Measurements from ENCODE around the gene ATE1.

Gene ATE1

GRCh38 chr10:121732656-121733445 is 195.0 kb downstream of the ATE1 start:
- WGBS (ENCODE audit: insufficient coverage, insufficient read length): no CpG with 5 or more reads among the region's 16 CpGs
- Histone ChIP-seq H3K9me3 (ENCODE audit: control insufficient read depth, insufficient read depth, low read length) (no peaks in the 10 kb centered on the region), H3K4me1 (ENCODE audit: control insufficient read depth, insufficient read depth, low read length) (peaks cover 3% of the 10 kb centered on the region; the same call in 1 of the 2 replicates), H3K4me3 (ENCODE audit: low read length) (no peak overlapping the region), H3K27me3 (ENCODE audit: control insufficient read depth, insufficient read depth, low read length) (no peaks in the 10 kb centered on the region), H3K36me3 (ENCODE audit: control insufficient read depth, insufficient read depth, low read length) (no peaks in the 10 kb centered on the region), H3K27ac (ENCODE audit: low read length) (no peak overlapping the region)
- peak; percentile 41 for DNase-seq (ENCODE audit: low read depth, low spot score)

- no peaks in the 10 kb centered on the region for H3K27me3 ChIP-seq (ENCODE audit: control insufficient read depth, insufficient read depth, low read length)
- no peaks in the 10 kb centered on the region for H3K36me3 ChIP-seq (ENCODE audit: control insufficient read depth, insufficient read depth, low read length)
- H3K4me3 ChIP-seq (ENCODE audit: low read length): no peak overlapping the region
- no peak for DNase-seq (ENCODE audit: low read depth, low spot score)
- H3K9me3 ChIP-seq (ENCODE audit: control insufficient read depth, insufficient read depth, low read length): no peaks in the 10 kb centered on the region
- H3K4me1 ChIP-seq (ENCODE audit: control insufficient read depth, insufficient read depth, low read length): peaks cover 3% of the 10 kb centered on the region; the same call in 1 of the 2 replicates
- WGBS (ENCODE audit: insufficient coverage, insufficient read length): no CpG with 5 or more reads among the region's 3 CpGs
- H3K27ac ChIP-seq (ENCODE audit: low read length): no peak overlapping the region
Measured at GRCh38 chr10:121732172-121732571, 195.7 kb downstream of the ATE1 start.

DNA sequence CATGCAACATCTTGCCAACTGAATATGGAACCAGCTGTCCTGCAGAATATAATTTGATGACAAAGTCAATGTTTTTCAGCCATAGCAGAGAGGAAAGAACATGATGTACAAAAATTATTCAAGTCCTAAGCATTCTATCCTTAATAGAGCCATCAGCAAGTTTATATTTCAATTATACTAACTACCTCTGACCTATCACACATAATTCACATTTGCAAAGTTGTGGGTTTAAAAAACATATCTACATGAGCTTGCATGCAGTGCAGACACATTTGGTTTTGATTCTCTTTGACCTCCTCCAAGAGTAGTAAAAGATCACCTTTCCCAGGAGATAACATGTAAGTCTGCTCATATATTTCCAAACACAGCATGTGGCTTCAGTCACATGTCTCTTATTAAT is 203.5 kb downstream of the ATE1 start:
- no peaks in the 10 kb centered on the region for H3K27me3 ChIP-seq (ENCODE audit: control insufficient read depth, insufficient read depth, low read length)
- no peak for DNase-seq (ENCODE audit: low read depth, low spot score)
- no peaks in the 10 kb centered on the region for H3K36me3 ChIP-seq (ENCODE audit: control insufficient read depth, insufficient read depth, low read length)
- no peak overlapping the region for H3K4me3 ChIP-seq (ENCODE audit: low read length)
- H3K4me1 ChIP-seq (ENCODE audit: control insufficient read depth, insufficient read depth, low read length): no peaks in the 10 kb centered on the region
- no peak overlapping the region for H3K27ac ChIP-seq (ENCODE audit: low read length)
- no peaks in the 10 kb centered on the region for H3K9me3 ChIP-seq (ENCODE audit: control insufficient read depth, insufficient read depth, low read length)

GRCh38 chr10:121722665-121723064 is 205.2 kb downstream of the ATE1 start:
- no CpG with 5 or more reads among the region's 3 CpGs for WGBS (ENCODE audit: insufficient coverage, insufficient read length)
- Histone ChIP-seq H3K4me3 (ENCODE audit: low read length) (no peak overlapping the region), H3K4me1 (ENCODE audit: control insufficient read depth, insufficient read depth, low read length) (no peaks in the 10 kb centered on the region), H3K36me3 (ENCODE audit: control insufficient read depth, insufficient read depth, low read length) (no peaks in the 10 kb centered on the region), H3K9me3 (ENCODE audit: control insufficient read depth, insufficient read depth, low read length) (no peaks in the 10 kb centered on the region), H3K27ac (ENCODE audit: low read length) (no peak overlapping the region), H3K27me3 (ENCODE audit: control insufficient read depth, insufficient read depth, low read length) (no peaks in the 10 kb centered on the region)
- DNase-seq (ENCODE audit: low read depth, low spot score): no peak

- no peak for DNase-seq (ENCODE audit: low read depth, low spot score)
- WGBS (ENCODE audit: insufficient coverage, insufficient read length): no CpG with 5 or more reads among the region's 4 CpGs
- Histone ChIP-seq H3K4me3 (ENCODE audit: low read length) (no peak overlapping the region), H3K27me3 (ENCODE audit: control insufficient read depth, insufficient read depth, low read length) (no peaks in the 10 kb centered on the region), H3K27ac (ENCODE audit: low read length) (no peak overlapping the region), H3K9me3 (ENCODE audit: control insufficient read depth, insufficient read depth, low read length) (no peaks in the 10 kb centered on the region; the same call in 1 of the 2 replicates), H3K4me1 (ENCODE audit: control insufficient read depth, insufficient read depth, low read length) (no peaks in the 10 kb centered on the region), H3K36me3 (ENCODE audit: control insufficient read depth, insufficient read depth, low read length) (no peaks in the 10 kb centered on the region)
Measured at GRCh38 chr10:121721257-121721656, 206.6 kb downstream of the ATE1 start.

DNA sequence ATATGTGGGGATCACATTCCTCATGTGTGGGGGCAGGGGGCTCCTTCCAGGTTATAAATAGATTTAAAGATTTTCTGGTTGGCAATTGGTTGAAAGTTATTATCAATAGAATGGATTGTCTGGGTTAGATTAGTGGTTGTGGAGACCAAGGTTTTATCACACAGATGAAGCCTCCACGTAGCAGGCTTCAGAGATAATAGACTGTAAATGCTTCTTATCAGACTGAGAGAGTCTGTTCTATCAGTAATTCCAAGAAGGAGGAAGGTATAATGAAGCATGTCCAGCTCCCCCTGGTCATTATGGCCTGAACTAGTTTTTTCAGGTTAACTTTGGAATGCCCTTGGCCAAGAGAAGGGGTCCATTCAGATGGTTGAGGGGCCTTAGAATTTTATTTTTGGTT is 211.9 kb downstream of the ATE1 start:
- H3K27ac ChIP-seq (ENCODE audit: low read length): no peak overlapping the region
- 0 out of 2 replicates have a peak, but pooled peaks cover under 1% of the 10 kb centered on the region for H3K4me1 ChIP-seq (ENCODE audit: control insufficient read depth, insufficient read depth, low read length)
- no peaks in the 10 kb centered on the region; the same call in 1 of the 2 replicates for H3K9me3 ChIP-seq (ENCODE audit: control insufficient read depth, insufficient read depth, low read length)
- H3K27me3 ChIP-seq (ENCODE audit: control insufficient read depth, insufficient read depth, low read length): no peaks in the 10 kb centered on the region
- no peak overlapping the region for H3K4me3 ChIP-seq (ENCODE audit: low read length)
- H3K36me3 ChIP-seq (ENCODE audit: control insufficient read depth, insufficient read depth, low read length): no peaks in the 10 kb centered on the region
- no CpG with 5 or more reads among the region's 1 CpG for WGBS (ENCODE audit: insufficient coverage, insufficient read length)
- no peak for DNase-seq (ENCODE audit: low read depth, low spot score)

GRCh38 chr10:121715076-121715475 is 212.8 kb downstream of the ATE1 start:
- H3K4me1 ChIP-seq (ENCODE audit: control insufficient read depth, insufficient read depth, low read length): peaks cover 3% of the 10 kb centered on the region; the same call in 1 of the 2 replicates
- no peaks in the 10 kb centered on the region for H3K27me3 ChIP-seq (ENCODE audit: control insufficient read depth, insufficient read depth, low read length)
- H3K9me3 ChIP-seq (ENCODE audit: control insufficient read depth, insufficient read depth, low read length): no peaks in the 10 kb centered on the region; the same call in 1 of the 2 replicates
- no peak for DNase-seq (ENCODE audit: low read depth, low spot score)
- H3K36me3 ChIP-seq (ENCODE audit: control insufficient read depth, insufficient read depth, low read length): no peaks in the 10 kb centered on the region
- WGBS (ENCODE audit: insufficient coverage, insufficient read length): no CpG with 5 or more reads among the region's 3 CpGs
- H3K4me3 ChIP-seq (ENCODE audit: low read length): no peak overlapping the region
- no peak overlapping the region for H3K27ac ChIP-seq (ENCODE audit: low read length)

- Histone ChIP-seq H3K9me3 (ENCODE audit: control insufficient read depth, insufficient read depth, low read length) (no peaks in the 10 kb centered on the region; the same call in 1 of the 2 replicates), H3K4me1 (ENCODE audit: control insufficient read depth, insufficient read depth, low read length) (peaks cover 3% of the 10 kb centered on the region; the same call in 1 of the 2 replicates), H3K4me3 (ENCODE audit: low read length) (no peak overlapping the region), H3K36me3 (ENCODE audit: control insufficient read depth, insufficient read depth, low read length) (no peaks in the 10 kb centered on the region), H3K27ac (ENCODE audit: low read length) (no peak overlapping the region), H3K27me3 (ENCODE audit: control insufficient read depth, insufficient read depth, low read length) (no peaks in the 10 kb centered on the region)
- WGBS (ENCODE audit: insufficient coverage, insufficient read length): no CpG with 5 or more reads among the region's 5 CpGs
- no peak for DNase-seq (ENCODE audit: low read depth, low spot score)
Measured at GRCh38 chr10:121713486-121713885, 214.3 kb downstream of the ATE1 start.

GRCh38 chr10:121710971-121711370 is 216.9 kb downstream of the ATE1 start:
- no peak overlapping the region for H3K4me3 ChIP-seq (ENCODE audit: low read length)
- DNase-seq (ENCODE audit: low read depth, low spot score): no peak
- no peak overlapping the region for H3K27ac ChIP-seq (ENCODE audit: low read length)
- no peaks in the 10 kb centered on the region for H3K36me3 ChIP-seq (ENCODE audit: control insufficient read depth, insufficient read depth, low read length)
- no CpG with 5 or more reads among the region's 7 CpGs for WGBS (ENCODE audit: insufficient coverage, insufficient read length)
- no peaks in the 10 kb centered on the region for H3K27me3 ChIP-seq (ENCODE audit: control insufficient read depth, insufficient read depth, low read length)
- peaks cover 3% of the 10 kb centered on the region; the same call in 1 of the 2 replicates for H3K4me1 ChIP-seq (ENCODE audit: control insufficient read depth, insufficient read depth, low read length)
- no peaks in the 10 kb centered on the region for H3K9me3 ChIP-seq (ENCODE audit: control insufficient read depth, insufficient read depth, low read length)

GRCh38 chr10:121710207-121710606 is 217.6 kb downstream of the ATE1 start:
- Histone ChIP-seq H3K9me3 (ENCODE audit: control insufficient read depth, insufficient read depth, low read length) (no peaks in the 10 kb centered on the region), H3K36me3 (ENCODE audit: control insufficient read depth, insufficient read depth, low read length) (no peaks in the 10 kb centered on the region), H3K27ac (ENCODE audit: low read length) (no peak overlapping the region), H3K4me1 (ENCODE audit: control insufficient read depth, insufficient read depth, low read length) (peaks cover 3% of the 10 kb centered on the region; the same call in 1 of the 2 replicates), H3K27me3 (ENCODE audit: control insufficient read depth, insufficient read depth, low read length) (no peaks in the 10 kb centered on the region), H3K4me3 (ENCODE audit: low read length) (no peak overlapping the region)
- no peak for DNase-seq (ENCODE audit: low read depth, low spot score)
- WGBS (ENCODE audit: insufficient coverage, insufficient read length): no CpG with 5 or more reads among the region's 9 CpGs

- Histone ChIP-seq H3K4me1 (ENCODE audit: control insufficient read depth, insufficient read depth, low read length) (peaks cover 3% of the 10 kb centered on the region; the same call in 1 of the 2 replicates), H3K27me3 (ENCODE audit: control insufficient read depth, insufficient read depth, low read length) (no peaks in the 10 kb centered on the region), H3K36me3 (ENCODE audit: control insufficient read depth, insufficient read depth, low read length) (no peaks in the 10 kb centered on the region), H3K27ac (ENCODE audit: low read length) (no peak overlapping the region), H3K4me3 (ENCODE audit: low read length) (no peak overlapping the region), H3K9me3 (ENCODE audit: control insufficient read depth, insufficient read depth, low read length) (no peaks in the 10 kb centered on the region)
- WGBS (ENCODE audit: insufficient coverage, insufficient read length): no CpG with 5 or more reads among the region's 9 CpGs
- DNase-seq (ENCODE audit: low read depth, low spot score): no peak
Measured at GRCh38 chr10:121709675-121710073, 218.2 kb downstream of the ATE1 start.
